Coronary artery (tissue), 2 donors: Measurements from ENCODE around the gene EML4.

ENCODE experiments used
- DNase-seq: peaks from one replicate; pipeline ENCODE4 v3.0.0-alpha.2; 2017; ENCODE audit warnings: low spot score
- H3K27ac ChIP-seq, 2 donors: fragments of 200-600 bp; sonication (generic); one replicate each; pipeline ENCODE4 v1.5.1; 2016 to 2019
- H3K4me3 ChIP-seq: fragments of 200-600 bp; sonication (generic); 2 replicates; pipeline ENCODE4 v1.5.1; 2016; ENCODE audit warnings: mild to moderate bottlenecking, moderate library complexity
- TF ChIP-seq, protein P1 (sequence below): fragments of 200-600 bp; sonication (generic); IDR thresholded peaks from one replicate; pipeline ENCODE4 v1.5.1; 2019; ENCODE audit warnings: antibody characterized with exemption

The EML4 gene

DNA sequence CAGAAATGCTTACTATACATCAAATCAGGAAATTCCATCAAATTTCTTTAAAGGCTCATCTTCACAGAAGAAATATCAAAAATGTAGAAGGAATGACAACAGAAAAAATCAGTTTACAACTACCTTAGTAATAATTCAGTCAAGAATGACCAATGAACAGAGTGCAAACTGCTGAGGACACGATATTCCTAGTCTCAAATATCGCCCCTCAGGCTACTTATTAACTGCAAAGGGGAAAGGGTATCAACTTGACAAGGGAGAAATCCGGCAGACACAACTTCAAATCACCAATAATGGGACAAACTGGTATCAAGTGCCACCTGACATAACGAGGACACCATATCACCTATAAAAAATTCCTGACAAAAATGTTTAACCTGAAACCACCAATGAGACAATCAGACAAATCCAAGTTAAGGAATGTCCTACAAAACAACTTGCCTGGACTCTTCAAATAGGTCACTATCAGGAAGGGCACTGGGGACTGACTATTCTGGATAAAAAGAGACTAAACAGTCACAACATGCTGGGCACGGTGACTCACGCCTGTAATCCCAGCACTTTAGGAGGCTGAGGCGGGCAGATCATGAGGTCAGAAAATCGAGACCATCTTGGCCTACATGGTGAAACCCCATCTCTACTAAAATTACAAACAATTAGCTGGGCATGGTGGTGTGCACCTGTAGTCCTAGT lies 179.1 kb downstream of the EML4 start:
- H3K4me3 ChIP-seq = no peak overlapping the region
- DNase-seq = no peak
- TF ChIP-seq, protein P1, sequence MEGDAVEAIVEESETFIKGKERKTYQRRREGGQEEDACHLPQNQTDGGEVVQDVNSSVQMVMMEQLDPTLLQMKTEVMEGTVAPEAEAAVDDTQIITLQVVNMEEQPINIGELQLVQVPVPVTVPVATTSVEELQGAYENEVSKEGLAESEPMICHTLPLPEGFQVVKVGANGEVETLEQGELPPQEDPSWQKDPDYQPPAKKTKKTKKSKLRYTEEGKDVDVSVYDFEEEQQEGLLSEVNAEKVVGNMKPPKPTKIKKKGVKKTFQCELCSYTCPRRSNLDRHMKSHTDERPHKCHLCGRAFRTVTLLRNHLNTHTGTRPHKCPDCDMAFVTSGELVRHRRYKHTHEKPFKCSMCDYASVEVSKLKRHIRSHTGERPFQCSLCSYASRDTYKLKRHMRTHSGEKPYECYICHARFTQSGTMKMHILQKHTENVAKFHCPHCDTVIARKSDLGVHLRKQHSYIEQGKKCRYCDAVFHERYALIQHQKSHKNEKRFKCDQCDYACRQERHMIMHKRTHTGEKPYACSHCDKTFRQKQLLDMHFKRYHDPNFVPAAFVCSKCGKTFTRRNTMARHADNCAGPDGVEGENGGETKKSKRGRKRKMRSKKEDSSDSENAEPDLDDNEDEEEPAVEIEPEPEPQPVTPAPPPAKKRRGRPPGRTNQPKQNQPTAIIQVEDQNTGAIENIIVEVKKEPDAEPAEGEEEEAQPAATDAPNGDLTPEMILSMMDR = no peak

DNA sequence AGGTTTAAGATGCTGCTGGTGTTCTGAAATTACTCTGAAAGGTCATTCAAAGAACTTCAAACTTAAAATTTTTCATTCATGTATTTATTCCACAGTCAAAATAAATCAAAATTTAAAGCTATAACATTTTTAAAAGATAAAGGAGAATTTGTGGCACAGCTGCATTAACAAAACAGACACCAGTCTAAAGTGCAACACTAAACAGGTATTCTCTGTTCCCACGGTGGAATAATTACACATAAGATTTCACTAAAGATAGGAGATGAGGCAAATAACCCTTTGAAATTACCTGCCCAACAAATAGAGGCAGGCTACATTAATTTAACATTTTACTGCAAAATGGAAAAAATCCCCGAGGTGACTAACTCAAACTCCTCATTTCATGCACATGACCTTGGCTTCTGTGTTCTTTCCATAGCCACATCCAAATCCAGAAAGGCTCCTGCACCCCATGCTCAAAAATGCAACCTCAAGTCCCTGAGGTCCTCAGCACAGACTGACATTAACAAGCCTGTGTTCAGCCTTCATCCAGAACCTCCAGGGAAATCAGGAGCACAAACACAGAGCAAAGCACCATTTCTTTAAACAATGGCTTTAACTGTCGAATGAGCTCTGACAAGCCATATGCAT lies 181.4 kb downstream of the EML4 start:
- TF ChIP-seq, protein P1 = no peak
- H3K4me3 ChIP-seq = no peak overlapping the region
- DNase-seq = no peak
- H3K27ac ChIP-seq = no peak overlapping the region

More for the DNA sequence above, 179.1 kb downstream of the EML4 start:
- H3K27ac ChIP-seq = no peak overlapping the region

DNA sequence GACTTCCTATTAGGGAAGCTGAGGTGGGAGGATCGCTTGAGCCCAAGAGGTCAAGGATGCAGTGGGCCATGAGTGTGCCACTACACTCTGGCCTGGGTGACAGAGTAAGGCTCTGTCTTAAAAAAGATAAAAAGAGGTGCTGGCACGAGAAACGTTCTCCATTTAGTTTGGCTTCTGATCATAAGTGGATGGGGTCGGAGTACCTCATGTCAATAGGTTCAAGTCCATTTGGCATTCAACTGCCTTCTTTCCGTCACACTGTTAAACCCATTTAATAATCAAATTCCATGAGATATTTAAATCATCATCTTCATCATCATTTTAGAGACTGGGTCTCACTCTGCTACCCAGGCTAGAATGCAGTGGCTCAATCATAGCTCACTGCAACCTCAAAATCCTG lies 182.7 kb downstream of the EML4 start:
- DNase-seq = no peak
- TF ChIP-seq, protein P1 = no peak
- no peak overlapping the region for H3K27ac ChIP-seq
- H3K4me3 ChIP-seq = no peak overlapping the region

DNA sequence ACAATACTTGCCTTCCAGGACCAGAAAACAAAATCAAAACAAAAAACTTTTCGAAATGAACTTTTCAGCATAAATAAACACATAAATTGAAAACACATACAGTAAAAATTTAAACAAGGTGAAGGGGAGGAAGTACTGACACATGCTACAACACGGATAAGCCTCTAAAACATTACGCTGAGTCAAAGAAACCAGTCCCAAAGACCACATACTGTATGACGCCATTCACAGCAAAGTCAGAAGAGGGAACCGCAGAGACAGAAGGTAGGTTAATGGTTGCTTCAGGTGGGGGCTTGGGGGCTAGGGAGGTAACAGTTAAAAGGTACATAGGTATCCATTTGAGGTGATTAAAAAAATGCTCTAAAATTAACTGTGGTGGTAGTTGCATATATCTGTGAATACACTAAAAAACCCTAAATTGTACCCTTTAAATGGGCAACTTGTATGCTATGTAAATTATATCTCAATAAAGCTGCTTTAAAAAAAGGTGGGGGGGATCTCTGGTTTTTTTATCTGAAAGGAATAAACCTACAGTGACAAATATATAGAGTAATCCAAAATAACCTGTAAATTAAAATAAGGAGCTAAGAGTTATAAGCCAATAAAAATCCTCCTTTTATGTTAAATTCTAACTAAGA lies 184.8 kb downstream of the EML4 start:
- TF ChIP-seq, protein P1 = no peak
- DNase-seq = no peak
- Histone ChIP-seq H3K4me3 (no peak overlapping the region), H3K27ac (no peak overlapping the region)

DNA sequence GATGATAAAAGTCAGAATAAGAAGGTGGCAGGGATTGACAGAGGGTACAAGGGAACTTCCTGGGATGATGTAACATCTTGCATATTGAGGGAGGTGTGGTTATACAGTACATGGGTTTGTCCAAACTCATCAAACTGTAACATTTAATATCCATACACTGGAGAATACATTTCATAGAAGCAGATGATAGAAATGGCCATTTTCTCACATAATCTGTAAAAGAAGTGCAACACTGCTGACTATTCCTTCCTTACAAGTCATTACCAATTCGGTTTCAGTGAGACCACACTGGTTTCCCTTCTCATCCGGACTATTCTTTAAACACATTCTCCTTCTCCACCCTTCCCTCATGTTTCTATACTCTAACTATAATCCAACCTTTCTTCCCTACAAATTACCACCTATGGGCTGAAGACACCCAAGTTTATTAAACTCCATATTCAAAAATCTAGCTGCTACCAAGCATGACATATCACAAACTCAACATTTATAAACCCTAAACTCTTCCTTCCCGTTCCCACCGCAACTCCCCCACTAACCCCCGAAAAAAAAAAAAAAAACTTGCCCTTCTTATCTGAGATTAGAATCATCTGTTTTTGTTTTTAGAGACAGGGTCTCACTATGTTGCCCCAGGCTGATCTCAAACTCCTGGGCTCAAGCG lies 190.3 kb downstream of the EML4 start:
- Histone ChIP-seq H3K27ac (no peak overlapping the region), H3K4me3 (peak overlapping the region; percentile 87)
- TF ChIP-seq, protein P1 = no peak
- DNase-seq = no peak

DNA sequence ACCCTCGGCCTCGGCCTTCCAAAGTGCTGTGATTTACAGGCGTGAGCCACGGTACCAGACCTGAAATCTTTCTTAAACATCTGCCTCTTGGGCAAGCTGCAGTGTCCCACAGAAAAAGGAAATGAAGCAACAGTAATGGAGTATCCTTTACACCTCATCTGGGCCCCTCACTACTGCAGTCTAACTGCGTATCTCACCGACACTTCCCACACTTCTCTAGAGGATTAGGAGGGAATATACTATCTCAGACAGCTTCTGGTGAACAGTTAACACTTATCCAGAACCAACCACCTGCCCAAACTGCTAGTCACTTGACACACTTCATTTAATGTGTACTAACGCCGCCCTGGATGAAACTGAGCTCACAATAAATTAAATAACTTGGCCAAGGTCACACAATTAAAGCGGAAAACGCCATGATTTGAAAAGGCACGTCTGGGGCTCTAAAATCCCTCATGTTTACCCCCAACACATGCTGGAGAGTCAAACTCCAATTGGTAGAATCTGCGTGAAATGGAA lies 190.9 kb downstream of the EML4 start:
- peak overlapping the region; percentile 87 for H3K4me3 ChIP-seq
- TF ChIP-seq, protein P1 = no peak
- no peak for DNase-seq
- no peak overlapping the region for H3K27ac ChIP-seq
